ENCODE measurements around the gene CPNE8.
A peak's percentile ranks its signal among the peaks of the same experiment; 100 is the strongest.

CPNE8 gene

GRCh38 chr12:38633511-38633910 is 271.9 kb downstream of the CPNE8 start:
- no peak for DNase-seq (ENCODE audit: low spot score)

- no peak for DNase-seq (ENCODE audit: low spot score)
These were observed 276.3 kb downstream of the CPNE8 start for GRCh38 chr12:38629064-38629463.

- DNase-seq (ENCODE audit: low spot score) = no peak
These were observed 277.1 kb downstream of the CPNE8 start for GRCh38 chr12:38628288-38628687.

GRCh38 chr12:38625306-38625705 is 280.1 kb downstream of the CPNE8 start:
- DNase-seq (ENCODE audit: low spot score) = peak; percentile 68

- no peak for DNase-seq (ENCODE audit: low spot score)
These were observed 291.2 kb downstream of the CPNE8 start for GRCh38 chr12:38614171-38614570.

- DNase-seq (ENCODE audit: low spot score) = no peak
These were observed 294.5 kb downstream of the CPNE8 start for GRCh38 chr12:38610808-38611350.

- no peak for DNase-seq (ENCODE audit: low spot score)
These were observed 298.1 kb downstream of the CPNE8 start for GRCh38 chr12:38607295-38607694.

All from COLO829 (cell line).